ENCODE results near the gene HDAC6. TPM values are rescaled to one million over a fixed set of nuclear protein-coding genes. Genes with fewer than 3 reads are reported as not detected.
"Not testable (repeated sequence)": the region's sequence is repeated elsewhere in the genome, so short reads cannot be mapped to it uniquely, and the experiment has no call there.

HDAC6 gene
- total RNA-seq, 4 donors from 2014 or later = 80.4 to 124 (median 90.5) TPM

DNA sequence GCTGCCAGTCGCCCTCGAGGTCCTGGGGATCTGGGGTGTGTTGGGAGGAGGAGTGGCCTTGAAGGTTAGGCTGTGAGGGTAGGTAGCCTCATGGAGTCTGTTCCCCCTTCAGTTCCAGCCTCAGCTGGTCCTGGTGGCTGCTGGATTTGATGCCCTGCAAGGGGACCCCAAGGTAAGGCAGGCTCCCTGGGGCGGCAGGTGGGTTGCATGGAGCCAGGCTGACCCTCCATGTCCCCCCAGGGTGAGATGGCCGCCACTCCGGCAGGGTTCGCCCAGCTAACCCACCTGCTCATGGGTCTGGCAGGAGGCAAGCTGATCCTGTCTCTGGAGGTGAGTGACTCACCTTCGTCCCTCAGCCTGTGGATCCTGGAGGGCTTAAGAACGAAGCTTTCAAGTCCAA is 12.9 kb downstream of the HDAC6 start:
- 95 to 98% methylated on average over 2 to 5 of the region's 8 CpGs for WGBS, 2 donors
- Histone ChIP-seq H3K36me3 (peaks cover 0 to 11% of the 10 kb centered on the region in 2 donors), H3K27ac (no peak overlapping the region), H3K27me3 (no peaks in the 10 kb centered on the region), H3K4me3 (replicated peaks in 1 of 3) (no peak overlapping the region), H3K4me1 (no peaks in the 10 kb centered on the region), H3K9me3 (no peaks in the 10 kb centered on the region)
- intact Hi-C loops (cut with DNase I) = no loop called here
- no peak for DNase-seq
- TF ChIP-seq, protein P1, sequence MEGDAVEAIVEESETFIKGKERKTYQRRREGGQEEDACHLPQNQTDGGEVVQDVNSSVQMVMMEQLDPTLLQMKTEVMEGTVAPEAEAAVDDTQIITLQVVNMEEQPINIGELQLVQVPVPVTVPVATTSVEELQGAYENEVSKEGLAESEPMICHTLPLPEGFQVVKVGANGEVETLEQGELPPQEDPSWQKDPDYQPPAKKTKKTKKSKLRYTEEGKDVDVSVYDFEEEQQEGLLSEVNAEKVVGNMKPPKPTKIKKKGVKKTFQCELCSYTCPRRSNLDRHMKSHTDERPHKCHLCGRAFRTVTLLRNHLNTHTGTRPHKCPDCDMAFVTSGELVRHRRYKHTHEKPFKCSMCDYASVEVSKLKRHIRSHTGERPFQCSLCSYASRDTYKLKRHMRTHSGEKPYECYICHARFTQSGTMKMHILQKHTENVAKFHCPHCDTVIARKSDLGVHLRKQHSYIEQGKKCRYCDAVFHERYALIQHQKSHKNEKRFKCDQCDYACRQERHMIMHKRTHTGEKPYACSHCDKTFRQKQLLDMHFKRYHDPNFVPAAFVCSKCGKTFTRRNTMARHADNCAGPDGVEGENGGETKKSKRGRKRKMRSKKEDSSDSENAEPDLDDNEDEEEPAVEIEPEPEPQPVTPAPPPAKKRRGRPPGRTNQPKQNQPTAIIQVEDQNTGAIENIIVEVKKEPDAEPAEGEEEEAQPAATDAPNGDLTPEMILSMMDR (IDR thresholded peaks at IDR 0.05) = no peak
- TF ChIP-seq POLR2A (IDR thresholded peaks at IDR 0.05) = no peak

DNA sequence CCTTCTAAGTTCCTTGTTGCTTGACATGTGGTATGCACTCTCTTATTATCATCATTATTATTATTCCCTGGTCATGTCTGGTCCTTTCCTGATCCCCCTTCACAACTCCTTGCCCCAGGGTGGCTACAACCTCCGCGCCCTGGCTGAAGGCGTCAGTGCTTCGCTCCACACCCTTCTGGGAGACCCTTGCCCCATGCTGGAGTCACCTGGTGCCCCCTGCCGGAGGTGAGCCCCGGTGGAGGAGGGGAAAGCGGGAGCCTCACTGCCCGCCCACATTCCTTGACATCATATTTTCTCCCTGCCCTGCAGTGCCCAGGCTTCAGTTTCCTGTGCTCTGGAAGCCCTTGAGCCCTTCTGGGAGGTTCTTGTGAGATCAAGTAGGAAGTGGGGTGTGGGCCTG is 13.4 kb downstream of the HDAC6 start:
- H3K27ac ChIP-seq = no peak overlapping the region
- TF ChIP-seq POLR2A (IDR thresholded peaks at IDR 0.05) = no peak
- TF ChIP-seq, protein P1 (IDR thresholded peaks at IDR 0.05) = no peak
- 83 to 91% methylated on average over 7 to 8 of the region's 8 CpGs for WGBS, 2 donors
- no peaks in the 10 kb centered on the region for H3K27me3 ChIP-seq
- H3K4me3 ChIP-seq (replicated peaks in 1 of 3) = no peak overlapping the region
- peaks cover 0 to 11% of the 10 kb centered on the region in 2 donors for H3K36me3 ChIP-seq
- intact Hi-C loops (cut with DNase I) = no loop called here
- no peaks in the 10 kb centered on the region for H3K9me3 ChIP-seq
- no peak for DNase-seq
- H3K4me1 ChIP-seq = no peaks in the 10 kb centered on the region

DNA sequence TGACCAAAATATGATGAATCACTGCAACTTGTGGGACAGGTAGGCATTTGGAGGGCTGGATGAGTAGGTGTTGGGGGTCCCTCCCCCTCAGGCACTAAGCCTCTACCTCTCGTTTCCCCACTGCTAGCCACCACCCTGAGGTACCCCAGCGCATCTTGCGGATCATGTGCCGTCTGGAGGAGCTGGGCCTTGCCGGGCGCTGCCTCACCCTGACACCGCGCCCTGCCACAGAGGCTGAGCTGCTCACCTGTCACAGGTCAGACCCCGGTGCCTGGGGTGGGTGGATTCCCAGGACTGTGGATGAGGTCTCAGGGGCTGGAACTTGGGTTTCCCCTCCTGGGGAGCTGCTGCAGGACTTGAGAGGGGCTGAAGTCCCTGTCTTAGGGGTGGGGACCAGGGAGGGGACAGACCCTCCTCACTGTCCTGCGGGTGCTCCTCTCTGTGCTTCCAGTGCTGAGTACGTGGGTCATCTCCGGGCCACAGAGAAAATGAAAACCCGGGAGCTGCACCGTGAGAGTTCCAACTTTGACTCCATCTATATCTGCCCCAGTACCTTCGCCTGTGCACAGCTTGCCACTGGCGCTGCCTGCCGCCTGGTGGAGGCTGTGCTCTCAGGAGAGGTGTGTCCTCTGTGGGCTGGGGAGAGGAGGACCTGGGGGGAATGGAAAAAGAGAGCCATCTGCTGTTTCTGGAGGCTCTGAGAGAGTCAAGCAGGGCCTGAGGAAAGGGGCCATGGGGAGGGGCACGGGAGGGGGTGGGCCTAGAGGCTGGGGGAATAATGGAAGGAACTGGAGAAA is 14.3 kb downstream of the HDAC6 start:
- H3K27ac ChIP-seq = no peak overlapping the region
- H3K27me3 ChIP-seq = no peaks in the 10 kb centered on the region
- no peaks in the 10 kb centered on the region for H3K9me3 ChIP-seq
- H3K4me3 ChIP-seq (replicated peaks in 1 of 3) = no peak overlapping the region
- intact Hi-C loops (cut with DNase I) = no loop called here
- no peak for DNase-seq
- H3K36me3 ChIP-seq = peaks cover 0 to 15% of the 10 kb centered on the region in 2 donors
- TF ChIP-seq, protein P1 (IDR thresholded peaks at IDR 0.05) = no peak
- no peak for TF ChIP-seq POLR2A (IDR thresholded peaks at IDR 0.05)
- no peaks in the 10 kb centered on the region for H3K4me1 ChIP-seq
- WGBS, 2 donors = 93 to 97% methylated on average over 9 of the region's 18 CpGs

DNA sequence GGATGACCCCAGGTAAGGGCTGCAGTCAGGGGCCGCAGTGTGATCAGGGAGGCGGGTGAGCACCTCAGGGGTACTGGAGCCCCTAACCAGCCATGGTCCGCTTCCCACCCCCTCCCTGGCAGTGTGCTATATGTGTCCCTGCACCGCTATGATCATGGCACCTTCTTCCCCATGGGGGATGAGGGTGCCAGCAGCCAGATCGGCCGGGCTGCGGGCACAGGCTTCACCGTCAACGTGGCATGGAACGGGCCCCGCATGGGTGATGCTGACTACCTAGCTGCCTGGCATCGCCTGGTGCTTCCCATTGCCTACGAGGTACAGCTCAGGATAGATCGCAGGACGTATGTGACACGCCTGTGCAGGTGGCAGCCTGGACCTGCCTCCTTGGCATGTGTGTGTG is 16.2 kb downstream of the HDAC6 start:
- WGBS, 2 donors = no CpG with 5 or more reads among the region's 16 CpGs
- DNase-seq = no peak
- Histone ChIP-seq H3K27me3 (no peaks in the 10 kb centered on the region), H3K9me3 (no peaks in the 10 kb centered on the region), H3K4me3 (replicated peaks in 1 of 3) (no peak overlapping the region), H3K4me1 (no peaks in the 10 kb centered on the region), H3K36me3 (peaks cover 0 to 15% of the 10 kb centered on the region in 2 donors), H3K27ac (no peak overlapping the region)
- intact Hi-C loops (cut with DNase I) = no loop called here
- no peak for TF ChIP-seq POLR2A (IDR thresholded peaks at IDR 0.05)
- TF ChIP-seq, protein P1 (IDR thresholded peaks at IDR 0.05) = no peak

DNA sequence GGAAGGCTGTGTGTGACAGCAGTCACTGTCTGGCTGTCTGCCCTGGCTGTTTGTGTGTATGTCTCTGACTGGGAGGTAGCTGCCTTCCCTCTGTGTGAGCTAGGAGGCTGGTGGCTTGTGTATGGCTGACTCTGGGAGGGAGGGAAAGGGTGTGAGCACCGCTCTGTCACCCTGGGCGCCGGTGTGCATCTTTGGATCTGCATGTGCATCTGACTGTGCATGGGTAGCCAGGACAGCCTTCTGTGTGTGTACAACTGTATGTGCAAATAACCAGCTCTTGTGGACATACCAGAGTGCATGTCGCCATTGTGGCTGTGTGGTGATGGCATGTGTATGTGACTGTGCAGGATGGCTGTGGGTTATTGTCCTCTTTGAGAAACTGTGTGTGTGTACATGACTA is 17.0 kb downstream of the HDAC6 start:
- intact Hi-C loops (cut with DNase I) = no loop called here
- no peak overlapping the region for H3K4me3 ChIP-seq (replicated peaks in 1 of 3)
- no peak for DNase-seq
- no peaks in the 10 kb centered on the region for H3K27me3 ChIP-seq
- 60% methylated on average over 1 of the region's 4 CpGs; no CpG with 5 or more reads in 1 of the 2 donors for WGBS, 2 donors
- peaks cover 0 to 15% of the 10 kb centered on the region in 2 donors for H3K36me3 ChIP-seq
- H3K27ac ChIP-seq = no peak overlapping the region
- TF ChIP-seq POLR2A (IDR thresholded peaks at IDR 0.05) = no peak
- TF ChIP-seq, protein P1 (IDR thresholded peaks at IDR 0.05) = no peak
- no peaks in the 10 kb centered on the region for H3K4me1 ChIP-seq
- no peaks in the 10 kb centered on the region for H3K9me3 ChIP-seq

DNA sequence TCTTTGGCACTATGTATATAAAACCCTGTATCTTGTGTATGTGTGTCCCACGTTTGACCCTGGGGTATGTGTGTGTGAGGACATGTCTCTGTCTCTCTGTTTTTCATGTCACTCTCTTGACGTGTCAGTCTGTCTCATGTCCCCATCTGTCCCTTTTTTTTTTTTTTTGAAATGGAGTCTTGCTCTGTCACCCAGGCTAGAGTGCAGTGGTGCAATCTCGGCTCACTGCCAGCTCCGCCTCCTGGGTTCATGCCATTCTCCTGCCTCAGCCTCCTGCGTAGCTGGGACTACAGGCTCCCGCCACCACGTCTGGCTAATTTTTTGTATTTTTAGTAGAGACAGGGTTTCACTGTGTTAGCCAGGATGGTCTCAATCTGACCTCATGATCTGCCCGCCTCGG is 17.5 kb downstream of the HDAC6 start:
- H3K36me3 ChIP-seq = peaks cover 0 to 13% of the 10 kb centered on the region in 2 donors
- H3K27ac ChIP-seq; DNase-seq; intact Hi-C loops (cut with DNase I); H3K27me3 ChIP-seq; H3K9me3 ChIP-seq; H3K4me3 ChIP-seq (replicated peaks in 1 of 3); H3K4me1 ChIP-seq: not testable (repeated sequence)
- 95% methylated on average over 9 of the region's 9 CpGs for WGBS, 2 donors
